GM19193 (cell line): Measurements from ENCODE around the gene PLA2G5.

Experiments
- POLR2A ChIP-seq: IDR thresholded peaks from 4 replicates; pipeline ENCODE4 v1.6.1; 2011; ENCODE audit not compliant: insufficient read depth, insufficient read length; ENCODE audit errors: extremely low read depth

The PLA2G5 gene

DNA sequence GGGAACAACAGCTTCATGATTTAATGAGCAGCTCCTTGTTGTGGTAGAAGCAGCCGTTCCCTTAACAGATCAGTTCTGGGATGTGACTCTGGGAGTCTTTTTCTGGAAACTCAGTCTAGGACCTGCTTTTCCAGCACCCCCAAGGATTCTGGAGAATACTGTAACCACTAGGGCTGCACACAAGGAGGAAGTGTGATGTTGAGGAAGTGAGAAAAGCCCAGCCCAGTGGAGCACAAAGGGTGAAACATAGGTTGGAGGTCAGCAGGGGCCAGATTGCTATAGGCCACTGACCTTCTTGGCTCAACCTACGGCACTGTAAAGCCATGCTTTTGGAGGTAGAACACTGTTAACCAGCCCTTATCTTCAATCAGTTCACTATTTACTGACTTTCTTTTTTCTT is 10.1 kb upstream of the PLA2G5 start:
- no peak for TF ChIP-seq POLR2A

DNA sequence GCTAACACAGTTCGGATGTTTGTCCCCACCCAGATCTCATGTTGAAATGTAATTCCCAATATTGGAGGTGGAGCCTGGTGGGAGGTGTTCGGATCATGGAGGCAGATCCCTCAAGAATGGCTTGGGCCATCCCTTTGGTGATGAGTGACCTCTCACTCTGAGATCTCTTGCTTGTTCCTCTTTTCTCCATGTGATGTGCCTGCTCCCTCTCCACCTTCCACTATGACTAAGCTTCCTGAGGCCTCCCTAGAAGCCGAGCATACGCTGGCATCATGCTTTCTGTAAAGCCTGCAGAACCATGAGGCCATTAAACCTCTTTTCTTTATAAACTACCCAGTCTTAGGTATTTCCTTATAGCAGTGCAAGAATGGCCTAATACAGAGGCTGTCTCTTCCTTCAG is 8.1 kb upstream of the PLA2G5 start:
- TF ChIP-seq POLR2A, result no peak

DNA sequence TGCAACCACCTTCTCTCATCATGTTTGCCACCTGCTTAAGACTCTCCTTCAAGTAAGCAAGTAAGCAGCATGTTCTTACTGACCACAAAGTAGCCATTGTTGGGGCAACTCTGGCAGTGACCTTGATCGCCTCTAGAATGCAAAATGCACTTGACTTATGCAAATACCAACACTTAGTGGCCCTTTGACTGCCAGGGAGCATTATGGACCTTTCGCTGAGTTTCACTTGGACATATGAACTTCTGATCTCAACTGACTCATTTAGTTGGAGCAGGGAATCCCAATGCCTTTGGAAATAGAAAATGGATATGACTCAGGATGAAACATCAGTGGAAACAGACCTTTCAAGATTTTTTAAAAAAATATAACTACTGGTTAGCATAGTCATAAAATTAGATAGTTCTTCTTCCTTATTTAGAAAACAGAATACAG is 6.1 kb upstream of the PLA2G5 start:
- no peak for TF ChIP-seq POLR2A

DNA sequence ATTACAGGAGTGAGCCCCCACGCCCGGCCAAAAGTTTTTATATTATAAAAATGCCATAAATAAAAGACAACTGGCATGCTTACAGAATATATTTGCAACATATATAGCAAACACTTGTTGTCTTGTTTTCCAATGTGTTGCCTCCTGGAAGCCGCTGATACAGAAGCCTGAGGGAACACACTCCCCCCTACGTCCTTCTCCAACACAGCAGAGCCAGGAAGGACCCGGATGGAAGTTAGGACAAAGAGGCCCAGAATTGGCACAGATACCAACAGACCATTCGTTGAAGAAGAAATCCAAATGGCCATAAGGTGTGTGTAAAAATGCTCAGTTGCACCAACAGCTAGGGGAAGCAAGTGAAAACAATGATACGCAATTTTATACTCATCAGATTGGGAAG is 1.3 kb upstream of the PLA2G5 start:
- TF ChIP-seq POLR2A, result no peak

DNA sequence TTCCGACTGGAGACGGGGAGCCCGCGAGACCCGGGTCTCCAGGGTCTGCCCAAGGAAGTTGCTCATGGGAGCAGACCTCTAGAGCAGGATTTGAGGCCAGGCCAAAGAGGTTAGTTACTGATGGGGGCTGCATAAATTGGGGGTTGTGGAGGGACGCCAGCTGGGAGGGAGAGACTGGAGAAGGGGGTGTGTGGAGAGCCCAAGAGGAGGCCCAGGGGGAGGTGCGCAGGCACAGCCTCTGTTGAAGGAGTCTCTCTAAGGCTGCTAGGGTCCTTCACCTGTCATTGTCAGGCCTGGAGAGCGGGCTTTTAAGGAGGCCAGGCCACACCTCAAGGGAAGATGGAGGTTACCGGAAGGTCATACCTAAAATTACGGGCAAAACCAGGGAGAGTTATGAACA is 363 bp downstream of the PLA2G5 start:
- TF ChIP-seq POLR2A, result no peak

DNA sequence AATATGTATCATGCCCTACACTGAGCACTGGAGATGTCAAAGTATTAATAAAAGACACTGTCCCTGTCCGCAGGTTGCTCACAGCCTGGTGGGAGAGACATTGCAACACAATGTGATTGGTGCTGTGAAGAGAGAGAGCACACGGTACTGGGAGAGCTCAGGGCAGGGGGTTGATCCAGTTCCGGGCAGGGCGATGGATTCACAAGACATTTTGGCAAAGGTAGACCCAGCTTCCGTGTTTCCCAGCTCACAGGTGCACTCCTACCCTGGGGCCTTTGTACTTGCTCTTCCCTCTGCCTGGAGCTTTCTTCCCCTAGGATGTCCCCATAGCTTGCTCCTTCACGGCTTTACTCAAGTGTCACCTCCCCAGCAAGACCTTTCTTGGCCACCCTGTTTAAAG is 1.4 kb downstream of the PLA2G5 start:
- TF ChIP-seq POLR2A, result no peak

DNA sequence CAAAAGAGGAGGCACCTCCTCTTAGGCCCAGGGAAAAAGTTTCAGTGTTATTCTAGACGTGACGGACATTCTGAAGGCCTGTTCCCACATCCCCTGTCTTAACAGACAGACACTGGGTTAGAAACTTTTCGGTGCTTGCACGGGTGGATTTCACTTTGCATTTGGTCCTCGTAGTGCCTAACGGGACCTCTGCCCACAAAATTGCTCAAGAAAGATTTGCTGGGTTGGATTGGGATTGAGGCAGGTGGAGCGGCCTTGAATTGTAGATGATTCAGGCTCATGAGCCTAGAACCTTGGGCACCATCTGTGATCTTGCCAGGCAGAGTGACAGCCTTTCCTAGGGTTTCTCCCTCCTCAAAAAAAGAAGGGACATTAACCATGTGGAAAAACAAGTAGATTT is 2.8 kb downstream of the PLA2G5 start:
- no peak for TF ChIP-seq POLR2A

DNA sequence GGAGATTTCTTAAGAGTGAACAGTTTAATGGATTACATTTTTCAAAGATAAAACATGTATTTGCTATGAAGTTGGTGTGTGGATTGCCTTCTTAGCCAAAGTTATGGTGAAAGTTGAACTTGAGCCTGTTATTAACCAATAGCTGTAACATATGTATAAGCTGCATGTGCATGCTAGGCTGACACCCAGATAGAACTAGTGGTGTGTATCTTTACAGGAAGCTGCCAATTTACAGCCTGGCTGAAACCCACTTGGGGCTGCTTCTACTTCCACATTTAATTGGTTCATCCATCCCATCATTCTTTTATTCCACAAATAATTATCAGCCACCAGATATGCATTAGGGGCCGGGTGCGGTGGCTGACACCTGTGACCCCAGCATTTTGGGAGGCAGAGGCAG is 3.3 kb downstream of the PLA2G5 start:
- no peak for TF ChIP-seq POLR2A

DNA sequence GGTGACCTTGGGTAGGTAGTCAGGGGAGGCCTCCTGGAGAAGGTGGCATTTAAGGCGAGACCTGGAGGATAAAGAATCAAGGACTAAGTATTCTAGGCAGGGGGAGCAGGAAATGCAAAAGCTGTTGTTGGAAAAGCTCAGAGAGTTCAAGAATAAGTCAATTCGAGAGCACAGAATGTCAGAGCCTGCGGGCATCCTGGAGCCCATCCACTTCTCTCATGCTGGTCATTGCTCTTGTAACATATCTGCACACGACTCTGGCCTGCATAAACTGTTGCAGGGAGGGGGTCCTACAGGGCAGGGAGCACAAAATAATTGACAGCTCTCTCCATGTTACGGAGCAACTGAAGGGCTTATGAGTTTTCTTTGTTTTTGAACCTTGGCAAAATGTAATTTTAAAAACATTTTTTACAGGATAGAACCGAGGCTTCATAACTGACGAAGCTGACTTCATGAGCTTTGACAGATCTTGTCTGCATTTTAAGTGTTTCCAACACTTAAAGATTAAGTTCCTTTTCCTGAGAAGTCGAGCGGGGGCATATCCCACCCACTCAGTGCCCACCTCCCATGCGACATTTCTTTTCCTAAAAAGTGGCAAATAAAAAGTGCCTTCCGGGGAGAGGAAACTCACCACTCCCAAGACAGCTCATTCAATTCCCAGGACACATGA is 4.2 kb downstream of the PLA2G5 start:
- TF ChIP-seq POLR2A, result no peak

DNA sequence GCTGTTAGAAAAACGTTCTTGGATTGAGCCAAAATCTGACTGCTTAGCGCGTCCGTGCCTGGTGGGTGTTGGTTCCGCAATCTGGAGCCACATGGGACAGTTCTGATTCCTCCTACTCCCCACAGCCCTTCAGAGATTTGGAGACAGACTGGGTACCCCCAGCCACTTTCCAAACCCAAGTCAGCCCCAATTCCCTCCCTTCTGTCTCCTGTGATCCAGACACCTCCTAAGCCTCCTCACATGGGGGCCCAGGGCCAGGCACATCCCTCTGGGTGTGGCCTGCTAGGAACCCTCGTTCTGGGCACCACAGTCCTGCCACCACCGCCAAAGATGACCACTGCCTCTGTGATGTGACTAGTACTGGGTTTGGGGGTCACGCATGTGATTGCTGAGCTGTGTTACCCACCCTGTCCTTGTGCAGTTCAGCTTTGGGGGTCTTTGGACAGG is 4.8 kb downstream of the PLA2G5 start:
- no peak for TF ChIP-seq POLR2A

DNA sequence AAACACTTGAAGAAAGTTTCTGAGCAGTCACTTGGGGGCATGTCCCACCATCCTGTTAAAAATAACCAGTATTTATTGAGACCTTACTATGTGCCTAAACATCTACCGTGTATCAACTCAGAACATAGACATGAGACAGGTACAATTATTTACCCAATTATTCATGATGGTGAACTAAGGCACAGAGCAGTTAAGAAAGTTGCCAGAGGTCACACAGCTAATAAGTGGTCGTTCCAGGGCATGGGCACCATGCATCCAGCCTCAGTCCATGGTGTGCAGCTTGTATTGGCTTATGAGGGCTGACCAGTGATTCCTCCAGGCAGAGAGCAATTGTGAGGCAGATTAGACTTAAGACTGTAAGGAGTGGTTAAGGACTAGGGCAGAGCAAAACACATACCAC is 5.4 kb downstream of the PLA2G5 start:
- no peak for TF ChIP-seq POLR2A

DNA sequence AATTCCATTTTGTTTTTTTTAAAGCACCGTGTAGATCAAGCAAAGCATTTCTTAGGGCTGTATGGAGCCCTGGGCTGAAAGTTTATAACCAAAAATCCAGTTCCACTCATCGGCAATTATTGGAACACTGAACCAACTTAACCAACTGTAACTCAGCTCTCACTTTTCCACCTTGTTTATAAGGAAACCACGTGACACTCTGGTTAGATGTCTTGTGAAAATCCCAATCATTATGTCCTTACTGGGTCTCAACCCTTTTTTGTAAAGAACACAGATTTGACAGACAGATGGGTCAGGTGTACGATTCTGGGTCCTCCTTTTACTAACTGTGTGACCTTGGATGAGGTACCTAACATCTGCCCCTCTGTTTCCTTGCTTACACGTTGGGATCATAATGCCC is 6.2 kb downstream of the PLA2G5 start:
- no peak for TF ChIP-seq POLR2A

DNA sequence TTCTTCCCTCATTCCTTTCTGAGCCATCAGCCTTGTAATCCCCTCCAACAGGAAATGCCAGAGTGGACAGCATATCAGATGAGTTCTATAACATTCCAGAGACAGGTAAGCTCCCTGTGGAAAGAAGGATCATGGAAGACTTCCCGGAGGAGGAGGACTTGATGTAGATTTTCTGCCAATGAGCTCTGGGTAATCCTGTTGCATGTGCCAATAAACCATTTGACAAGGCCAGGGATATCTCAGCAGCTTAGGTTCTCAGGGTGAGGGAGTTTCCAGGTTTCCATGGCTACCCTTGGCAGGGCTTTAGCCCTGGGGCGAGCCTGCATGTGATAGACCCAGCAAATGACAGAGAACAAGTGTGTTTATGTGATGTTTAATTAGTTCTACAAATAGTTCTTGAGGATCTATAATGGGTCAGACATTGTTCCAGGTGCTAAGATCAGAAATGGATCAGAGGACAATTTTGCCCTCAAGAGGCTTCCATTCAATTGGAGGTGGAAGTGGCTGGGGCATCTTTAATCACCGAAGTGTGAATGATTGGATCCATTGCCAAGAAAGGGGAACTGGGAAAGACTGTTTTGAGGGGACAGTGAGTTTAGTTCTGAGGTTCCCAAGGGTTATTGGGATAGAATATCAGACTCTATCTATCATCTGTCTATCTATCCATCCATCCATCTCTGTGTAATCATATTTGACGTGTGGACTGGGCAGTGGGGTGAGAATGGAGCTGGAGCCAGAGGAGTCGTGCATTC is 6.9 kb downstream of the PLA2G5 start:
- TF ChIP-seq POLR2A, result no peak

DNA sequence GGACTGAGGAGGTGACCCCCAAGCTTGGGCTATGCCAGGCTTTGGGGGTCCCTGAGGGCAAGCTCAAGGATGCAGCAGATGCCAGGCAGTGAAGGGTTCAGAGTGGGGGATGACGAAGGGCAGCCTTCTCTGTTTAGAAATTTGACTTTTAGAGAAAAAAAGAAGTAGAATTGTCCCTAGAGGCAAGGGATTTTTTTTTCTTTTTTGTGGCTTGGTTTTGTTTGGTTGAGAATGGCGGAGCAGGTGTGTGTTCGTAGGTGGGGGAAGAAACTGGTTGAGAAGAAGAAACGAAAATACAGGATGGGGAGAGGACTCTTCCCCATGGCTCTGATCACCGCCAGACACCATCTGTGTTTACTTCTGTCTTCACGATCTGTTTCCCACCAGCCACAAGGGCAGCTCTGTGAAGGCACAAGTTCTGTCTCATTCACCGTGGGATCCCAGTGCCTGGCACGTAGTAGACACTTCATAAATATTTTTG is 8.2 kb downstream of the PLA2G5 start:
- TF ChIP-seq POLR2A, result no peak

DNA sequence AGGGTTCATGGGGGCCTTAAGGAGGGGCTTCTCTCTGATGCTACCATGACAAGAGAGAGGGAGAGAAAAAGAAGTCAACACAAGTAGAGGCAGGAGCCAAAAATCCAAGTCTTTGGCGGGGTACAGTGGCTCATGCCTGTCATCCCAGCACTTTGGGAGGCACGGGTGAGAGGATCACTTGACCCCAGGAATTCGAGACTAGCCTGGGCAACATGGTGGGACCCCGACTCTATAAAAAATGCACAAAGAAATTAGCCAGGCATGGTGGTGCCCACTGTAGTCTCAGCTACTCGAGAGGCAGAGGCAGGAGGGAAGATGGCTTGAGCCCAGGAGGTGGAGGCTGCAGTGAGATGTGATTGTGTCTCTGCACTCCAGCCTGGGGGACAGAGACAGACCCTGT is 8.7 kb downstream of the PLA2G5 start:
- TF ChIP-seq POLR2A, result no peak

DNA sequence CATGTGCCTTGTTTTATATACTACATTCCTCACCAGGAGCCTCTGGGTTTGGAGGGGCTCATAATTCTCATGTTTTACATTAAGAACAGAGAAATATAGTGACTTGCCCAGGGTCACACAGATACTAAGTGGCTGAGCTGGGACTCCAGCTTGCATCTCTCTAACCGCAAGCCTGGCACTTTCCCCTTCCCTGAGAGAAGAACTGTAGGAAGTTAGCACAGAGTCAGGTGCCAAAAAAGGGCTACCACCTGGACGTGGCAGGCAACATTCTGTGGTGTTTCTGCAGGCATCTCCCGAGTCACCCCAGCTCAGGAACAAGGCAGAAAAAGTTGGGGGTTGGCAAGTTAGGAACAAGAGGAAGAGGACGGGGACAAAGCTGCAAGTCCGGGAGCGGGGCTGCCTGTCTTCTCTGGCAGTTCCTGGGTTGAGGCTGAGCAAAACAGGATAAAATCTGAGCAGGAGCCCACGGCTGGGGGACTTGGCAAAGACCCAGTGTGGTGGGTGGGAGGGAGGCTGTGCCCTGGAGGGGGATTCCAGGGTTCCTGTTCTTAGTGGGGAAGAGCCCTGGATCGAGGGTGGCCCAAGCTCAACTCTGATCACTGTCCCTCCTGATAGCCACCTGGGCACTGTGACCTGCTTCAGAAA is 9.8 kb downstream of the PLA2G5 start:
- TF ChIP-seq POLR2A, result no peak
